PC-3 (cell line): ENCODE data around the gene FRK.

ENCODE experiments used
- CTCF ChIP-seq: fragments of 300-600 bp; sonication (generic); conservative IDR thresholded peaks from 2 replicates; pipeline ENCODE4 v1.5.1; 2017; ENCODE audit warnings: antibody characterized with exemption, low read depth, mild to moderate bottlenecking, low read length
- EZH2 ChIP-seq: fragments of 300-600 bp; sonication (generic); IDR thresholded peaks from one replicate; pipeline ENCODE4 v1.6.1; 2017; ENCODE audit warnings: antibody characterized with exemption, mild to moderate bottlenecking, low read length; ENCODE audit not compliant: unreplicated experiment
- EZH2phosphoT487 ChIP-seq: fragments of 300-600 bp; sonication (generic); IDR thresholded peaks from 2 replicates; pipeline ENCODE4 v1.6.1; 2018; ENCODE audit warnings: mild to moderate bottlenecking, antibody characterized with exemption, low read length, borderline replicate concordance

- TF ChIP-seq EZH2 (no peak), CTCF (no peak), EZH2phosphoT487 (no peak)
Measured at GRCh38 chr6:115997990-115998585, 62.6 kb downstream of the FRK start.
